Naive thymus-derived CD8-positive, alpha-beta T cell (primary cell): Measurements from ENCODE around the gene MNAT1. TPM values are rescaled to one million over a fixed set of nuclear protein-coding genes. Genes with fewer than 3 reads are reported as not detected.

Source experiments
- ATAC-seq, 2 donors: fragments of 150-1000 bp; cut with Tn5 transposase in 1 of 2; sonication (Bioruptor Pico), chemical (Tn5 transposase) in 1 of 2; 1 replicate in 1 of 2; 2 replicates in 1 of 2; pipeline ENCODE4 v1.10.0; 2021; ENCODE audit warnings: mild to moderate bottlenecking in 2 of 2, moderate library complexity in 2 of 2
- POLR2A ChIA-PET: fragments of 350-600 bp; sonication (Branson Sonifier 250); formaldehyde crosslinking; loops from one replicate; lab custom pipeline; 2021; ENCODE audit warnings: antibody characterized with exemption; lab: Charles Lee
- DNase-seq, 10 donors: peaks; one replicate each; pipeline versions ENCODE4 v3.0.0 to v3.0.0-alpha.2; 2020 to 2022
- H3K27ac Mint-ChIP-seq, 10 donors: one replicate each; pipeline ENCODE4 v1.8.0; 2020 to 2022; ENCODE audit warnings: mild to moderate bottlenecking in 10 of 10, mixed read lengths in 10 of 10, moderate library complexity in 4 of 10, inconsistent platforms in 1 of 10
- H3K27me3 Mint-ChIP-seq, 5 donors: one replicate each; pipeline ENCODE4 v1.8.0; 2021 to 2022; ENCODE audit warnings: mixed read lengths in 5 of 5
- H3K36me3 Mint-ChIP-seq, 3 donors: one replicate each; pipeline ENCODE4 v1.8.0; 2020 to 2022; ENCODE audit warnings: mixed read lengths in 3 of 3, mild to moderate bottlenecking in 2 of 3, inconsistent platforms in 1 of 3
- H3K4me1 Mint-ChIP-seq, 4 donors: one replicate each; pipeline ENCODE4 v1.8.0; 2021 to 2022; ENCODE audit warnings: mixed read lengths in 4 of 4
- H3K4me3 Mint-ChIP-seq, 10 donors: one replicate each; pipeline ENCODE4 v1.8.0; 2020 to 2022; ENCODE audit warnings: mild to moderate bottlenecking in 10 of 10, mixed read lengths in 10 of 10, moderate library complexity in 6 of 10, inconsistent platforms in 1 of 10
- H3K9me3 Mint-ChIP-seq, 9 donors: one replicate each; pipeline ENCODE4 v1.8.0; 2020 to 2022; ENCODE audit warnings: mixed read lengths in 9 of 9, mild to moderate bottlenecking in 3 of 9, inconsistent platforms in 1 of 9, moderate library complexity in 1 of 9
- polyA plus RNA-seq, 3 donors: library from polyadenylated mRNA; unstranded; fragments of 300-500 nt; fragmentation: Illumina TruSeq; gene quantifications; one replicate each; pipeline ENCODE4 v1.2.3, GENCODE V29; 2021
- total RNA-seq, 8 experiments: library from RNA in 2 of 8; stranded (reverse) in 2 of 8; gene quantifications; one replicate each; pipeline ENCODE4 v1.2.3 and lab custom pipeline; 2021 to 2026

MNAT1 gene
- total and polyA plus RNA-seq, 5 experiments from 2014 or later, result 16.4 to 21.7 (median 19.1) TPM

- POLR2A ChIA-PET, result interaction anchor here (0.6 to 0.9 kb wide), 3 partner anchors 413 to 1779 kb away, joined by 3 to 6 read pairs (median 4); partner anchors contain the start of gene PPM1A
- Mint-ChIP-seq H3K4me3 (no peak overlapping the region), H3K9me3 (no peaks in the 10 kb centered on the region), H3K36me3 (peaks cover 4 to 23% (median 15%) of the 10 kb centered on the region in 3 donors), H3K4me1 (peaks cover 8 to 19% (median 16%) of the 10 kb centered on the region in 4 donors), H3K27me3 (no peaks in the 10 kb centered on the region), H3K27ac (no peak overlapping the region)
- no peak for DNase-seq
- no peak for ATAC-seq
Observed at GRCh38 chr14:60981633-60982455, 247.3 kb downstream of the MNAT1 start.

- Mint-ChIP-seq H3K27ac (no peak overlapping the region), H3K9me3 (no peaks in the 10 kb centered on the region), H3K36me3 (peaks cover 4 to 21% (median 19%) of the 10 kb centered on the region in 3 donors), H3K4me1 (peaks cover 2 to 6% (median 6%) of the 10 kb centered on the region in 4 donors), H3K27me3 (no peaks in the 10 kb centered on the region), H3K4me3 (no peak overlapping the region)
- ATAC-seq, result no peak
- DNase-seq, result no peak
- POLR2A ChIA-PET, result no interaction called here
Observed at GRCh38 chr14:60984196-60984595, 249.6 kb downstream of the MNAT1 start.

GRCh38 chr14:60986500-60986899 is 251.9 kb downstream of the MNAT1 start:
- POLR2A ChIA-PET, result no interaction called here
- H3K27me3 Mint-ChIP-seq, result no peaks in the 10 kb centered on the region
- no peak overlapping the region for H3K27ac Mint-ChIP-seq
- H3K4me3 Mint-ChIP-seq, result no peak overlapping the region
- H3K9me3 Mint-ChIP-seq, result no peaks in the 10 kb centered on the region
- ATAC-seq (no peak), DNase-seq (no peak)
- H3K36me3 Mint-ChIP-seq, result peaks cover 11 to 25% (median 23%) of the 10 kb centered on the region in 3 donors
- H3K4me1 Mint-ChIP-seq, result peaks cover 0 to 6% (median 2%) of the 10 kb centered on the region in 4 donors

GRCh38 chr14:60989599-60989998 is 255.0 kb downstream of the MNAT1 start:
- no peaks in the 10 kb centered on the region for H3K9me3 Mint-ChIP-seq

GRCh38 chr14:60998617-60999016 is 264.1 kb downstream of the MNAT1 start:
- POLR2A ChIA-PET, result no interaction called here
- Mint-ChIP-seq H3K4me3 (no peak overlapping the region), H3K27ac (no peak overlapping the region), H3K36me3 (peaks cover 15 to 59% (median 27%) of the 10 kb centered on the region in 3 donors), H3K9me3 (peaks cover 0 to 8% (median 0%) of the 10 kb centered on the region in 9 donors), H3K4me1 (no peaks in the 10 kb centered on the region), H3K27me3 (no peaks in the 10 kb centered on the region)
- no peak for DNase-seq
- no peak for ATAC-seq

More at GRCh38 chr14:60989599-60989998, 255.0 kb downstream of the MNAT1 start:
- Mint-ChIP-seq H3K27me3 (no peaks in the 10 kb centered on the region), H3K4me3 (no peak overlapping the region), H3K4me1 (peaks cover 0 to 8% (median 2%) of the 10 kb centered on the region in 4 donors), H3K36me3 (peaks cover 20 to 48% (median 36%) of the 10 kb centered on the region in 3 donors), H3K27ac (no peak overlapping the region)
- POLR2A ChIA-PET, result no interaction called here
- DNase-seq (no peak), ATAC-seq (no peak)

GRCh38 chr14:60999536-60999935 is 265.0 kb downstream of the MNAT1 start:
- ATAC-seq (no peak), DNase-seq (no peak)
- Mint-ChIP-seq H3K27me3 (no peaks in the 10 kb centered on the region), H3K36me3 (peaks cover 15 to 60% (median 31%) of the 10 kb centered on the region in 3 donors), H3K4me3 (no peak overlapping the region), H3K4me1 (no peaks in the 10 kb centered on the region), H3K27ac (no peak overlapping the region), H3K9me3 (peaks cover 0 to 14% (median 0%) of the 10 kb centered on the region in 9 donors)
- POLR2A ChIA-PET, result no interaction called here

GRCh38 chr14:61003571-61003970 is 269.0 kb downstream of the MNAT1 start:
- H3K4me3 Mint-ChIP-seq, result no peak overlapping the region
- peaks cover 0 to 14% (median 0%) of the 10 kb centered on the region in 9 donors for H3K9me3 Mint-ChIP-seq
- H3K27ac Mint-ChIP-seq, result no peak overlapping the region
- ATAC-seq, result no peak
- H3K27me3 Mint-ChIP-seq, result no peaks in the 10 kb centered on the region
- POLR2A ChIA-PET, result no interaction called here
- no peak for DNase-seq
- H3K36me3 Mint-ChIP-seq, result peaks cover 7 to 39% (median 21%) of the 10 kb centered on the region in 3 donors
- no peaks in the 10 kb centered on the region for H3K4me1 Mint-ChIP-seq

- Mint-ChIP-seq H3K9me3 (peaks cover 0 to 2% (median 0%) of the 10 kb centered on the region in 9 donors), H3K4me3 (no peak overlapping the region), H3K4me1 (no peaks in the 10 kb centered on the region), H3K36me3 (peaks cover 0 to 9% (median 7%) of the 10 kb centered on the region in 3 donors), H3K27me3 (no peaks in the 10 kb centered on the region), H3K27ac (no peak overlapping the region)
- POLR2A ChIA-PET, result no interaction called here
- DNase-seq (no peak), ATAC-seq (no peak)
Observed at GRCh38 chr14:61019537-61019936, 285.0 kb downstream of the MNAT1 start.

Other genes with a start within 250 kb of the MNAT1 start
- not detected for gene C14orf39, start 248.7 kb upstream of the MNAT1 start, total RNA-seq
- not detected for gene C14orf39, start 248.7 kb upstream of the MNAT1 start, polyA plus RNA-seq
- gene SIX6, start 225.6 kb upstream of the MNAT1 start, total RNA-seq, result not detected
- not detected for gene SIX6, start 225.6 kb upstream of the MNAT1 start, polyA plus RNA-seq
- not detected for gene SIX1, start 85.3 kb upstream of the MNAT1 start, total RNA-seq
- not detected for gene SIX1, start 85.3 kb upstream of the MNAT1 start, polyA plus RNA-seq
- not detected for gene SIX4, start 10.4 kb upstream of the MNAT1 start, total RNA-seq
- gene SIX4, start 10.4 kb upstream of the MNAT1 start, polyA plus RNA-seq, result not detected
- gene TRMT5, start 246.3 kb downstream of the MNAT1 start, total RNA-seq, result 10 to 100 TPM; 10.8 to 12.6 TPM
- 1 to 10 TPM; 2.5 to 7.6 (median 3.8) TPM for gene TRMT5, start 246.3 kb downstream of the MNAT1 start, polyA plus RNA-seq
- 10 to 100 TPM; 14.0 to 15.7 TPM for gene SLC38A6, start 246.5 kb downstream of the MNAT1 start, total RNA-seq
- gene SLC38A6, start 246.5 kb downstream of the MNAT1 start, polyA plus RNA-seq, result 1 to 10 TPM; 3.6 to 7.8 (median 7.7) TPM